Measurements from ENCODE around the gene CNOT2. TPM values are rescaled to one million over a fixed set of nuclear protein-coding genes. Genes with fewer than 3 reads are reported as not detected.

CNOT2 gene
- total and polyA plus RNA-seq, 3 donors from 2014 or later, result 56.1 to 127 (median 99.1) TPM

DNA sequence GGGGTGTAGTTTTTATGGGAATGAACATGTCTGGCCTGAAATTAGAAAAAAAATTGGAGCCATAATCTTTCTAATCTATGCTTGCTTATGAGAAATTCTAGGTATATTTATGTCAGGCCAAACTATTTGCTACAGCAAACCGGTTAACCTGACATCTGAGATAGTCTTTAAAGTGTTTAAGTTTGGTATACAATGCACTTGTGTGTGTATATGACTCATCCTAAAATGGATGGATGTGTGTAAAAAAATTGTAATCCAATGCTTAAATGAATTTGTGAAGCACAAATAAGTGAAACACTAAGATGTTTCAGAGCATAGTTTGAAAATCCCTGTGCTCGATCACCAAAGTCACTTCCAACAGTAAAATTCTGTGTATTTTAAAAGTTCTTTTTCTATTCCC is 6.7 kb downstream of the CNOT2 start:
- Histone ChIP-seq H3K27me3 (no peaks in the 10 kb centered on the region), H3K4me1 (peaks cover 5% of the 10 kb centered on the region), H3K36me3 (ENCODE audit: low read depth, missing control alignments) (no peaks in the 10 kb centered on the region), H3K4me3 (no peak overlapping the region), H3K27ac (no peak overlapping the region), H3K9me3 (no peaks in the 10 kb centered on the region)
- TF ChIP-seq POLR2A (IDR thresholded peaks at IDR 0.05), result no peak
- TF ChIP-seq, protein P1, sequence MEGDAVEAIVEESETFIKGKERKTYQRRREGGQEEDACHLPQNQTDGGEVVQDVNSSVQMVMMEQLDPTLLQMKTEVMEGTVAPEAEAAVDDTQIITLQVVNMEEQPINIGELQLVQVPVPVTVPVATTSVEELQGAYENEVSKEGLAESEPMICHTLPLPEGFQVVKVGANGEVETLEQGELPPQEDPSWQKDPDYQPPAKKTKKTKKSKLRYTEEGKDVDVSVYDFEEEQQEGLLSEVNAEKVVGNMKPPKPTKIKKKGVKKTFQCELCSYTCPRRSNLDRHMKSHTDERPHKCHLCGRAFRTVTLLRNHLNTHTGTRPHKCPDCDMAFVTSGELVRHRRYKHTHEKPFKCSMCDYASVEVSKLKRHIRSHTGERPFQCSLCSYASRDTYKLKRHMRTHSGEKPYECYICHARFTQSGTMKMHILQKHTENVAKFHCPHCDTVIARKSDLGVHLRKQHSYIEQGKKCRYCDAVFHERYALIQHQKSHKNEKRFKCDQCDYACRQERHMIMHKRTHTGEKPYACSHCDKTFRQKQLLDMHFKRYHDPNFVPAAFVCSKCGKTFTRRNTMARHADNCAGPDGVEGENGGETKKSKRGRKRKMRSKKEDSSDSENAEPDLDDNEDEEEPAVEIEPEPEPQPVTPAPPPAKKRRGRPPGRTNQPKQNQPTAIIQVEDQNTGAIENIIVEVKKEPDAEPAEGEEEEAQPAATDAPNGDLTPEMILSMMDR (IDR thresholded peaks at IDR 0.05), result no peak
- DNase-seq, result no peak
- intact Hi-C loops (cut with DNase I; ENCODE audit: low total_unique reads), result no loop called here
- 92% methylated on average over 2 of the region's 2 CpGs for WGBS, 2 donors

DNA sequence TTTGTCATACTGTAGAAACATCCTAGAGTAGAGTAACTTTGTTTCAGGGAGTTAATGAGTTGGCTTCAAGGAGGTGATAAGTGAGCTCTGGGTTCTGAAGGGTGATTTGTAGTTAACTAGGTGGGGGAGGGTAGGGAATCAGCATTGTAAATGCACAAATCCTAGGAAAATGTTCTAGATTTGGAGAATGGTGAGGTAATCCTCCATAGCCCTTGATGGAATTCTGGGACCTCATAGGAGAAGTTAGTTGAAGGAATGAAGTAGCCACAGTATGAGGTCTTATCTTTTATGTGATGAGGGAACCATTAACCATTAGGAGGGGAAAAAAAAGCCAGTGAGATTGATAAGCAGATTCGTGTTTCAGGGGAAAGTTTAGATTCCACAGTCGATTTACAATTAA is 8.0 kb downstream of the CNOT2 start:
- WGBS, 2 donors, result 57 to 62% methylated on average over 2 of the region's 2 CpGs
- no peak for TF ChIP-seq POLR2A (IDR thresholded peaks at IDR 0.05)
- TF ChIP-seq, protein P1 (IDR thresholded peaks at IDR 0.05), result no peak

DNA sequence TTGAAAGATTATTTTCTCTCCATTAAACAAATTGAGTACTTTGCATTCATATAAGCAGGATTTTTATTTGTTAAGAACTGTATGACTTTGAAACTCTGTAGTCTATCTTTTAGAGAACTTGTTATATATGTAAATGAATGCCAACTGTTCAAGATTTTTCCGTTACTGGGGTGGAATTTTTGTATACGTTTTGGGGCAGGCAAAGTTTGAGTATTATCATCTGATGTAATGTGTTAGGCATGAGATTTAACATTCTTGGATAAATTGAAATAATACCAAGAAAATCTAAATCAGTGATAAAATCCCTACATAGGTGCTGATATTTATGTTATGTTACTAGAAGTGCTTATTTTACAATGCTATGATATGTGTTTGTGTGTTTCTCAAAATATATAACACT is 8.4 kb downstream of the CNOT2 start:
- H3K4me1 ChIP-seq, result no peaks in the 10 kb centered on the region
- intact Hi-C loops (cut with DNase I; ENCODE audit: low total_unique reads), result no loop called here
- 68 to 69% methylated on average over 2 of the region's 2 CpGs for WGBS, 2 donors
- no peaks in the 10 kb centered on the region for H3K36me3 ChIP-seq (ENCODE audit: low read depth, missing control alignments)
- no peak overlapping the region for H3K27ac ChIP-seq
- DNase-seq, result no peak
- no peaks in the 10 kb centered on the region for H3K27me3 ChIP-seq
- no peaks in the 10 kb centered on the region for H3K9me3 ChIP-seq
- H3K4me3 ChIP-seq, result no peak overlapping the region
- TF ChIP-seq, protein P1 (IDR thresholded peaks at IDR 0.05), result no peak
- no peak for TF ChIP-seq POLR2A (IDR thresholded peaks at IDR 0.05)

More for the DNA sequence above, 8.0 kb downstream of the CNOT2 start:
- no peak overlapping the region for H3K27ac ChIP-seq
- no peaks in the 10 kb centered on the region for H3K4me1 ChIP-seq
- H3K9me3 ChIP-seq, result no peaks in the 10 kb centered on the region
- no peak overlapping the region for H3K4me3 ChIP-seq
- H3K36me3 ChIP-seq (ENCODE audit: low read depth, missing control alignments), result no peaks in the 10 kb centered on the region
- intact Hi-C loops (cut with DNase I; ENCODE audit: low total_unique reads), result no loop called here
- no peak for DNase-seq
- no peaks in the 10 kb centered on the region for H3K27me3 ChIP-seq

DNA sequence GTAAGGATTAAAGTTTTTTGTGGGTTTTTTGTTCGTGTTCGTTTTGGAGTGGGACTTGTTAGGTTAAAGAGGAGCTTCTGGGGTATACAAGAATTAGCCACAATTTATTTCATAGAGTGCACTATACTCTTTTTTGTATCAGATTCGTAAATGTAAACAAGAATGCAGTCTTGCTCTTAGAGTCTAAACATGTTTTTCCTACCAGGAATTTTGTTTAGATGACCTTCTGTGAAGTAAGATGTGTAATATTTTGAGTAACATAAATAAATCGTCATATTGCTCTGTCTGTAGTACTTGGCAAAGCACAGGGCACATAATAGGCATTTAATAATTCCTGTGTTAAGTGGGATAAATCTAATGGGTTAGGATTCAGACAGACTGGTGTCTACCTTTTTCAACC is 9.6 kb downstream of the CNOT2 start:
- intact Hi-C loops (cut with DNase I; ENCODE audit: low total_unique reads), result no loop called here
- H3K4me3 ChIP-seq, result no peak overlapping the region
- H3K27me3 ChIP-seq, result no peaks in the 10 kb centered on the region
- H3K27ac ChIP-seq, result no peak overlapping the region
- WGBS, 2 donors, result 76 to 79% methylated on average over 4 of the region's 4 CpGs
- TF ChIP-seq, protein P1 (IDR thresholded peaks at IDR 0.05), result no peak
- TF ChIP-seq POLR2A (IDR thresholded peaks at IDR 0.05), result no peak
- no peaks in the 10 kb centered on the region for H3K4me1 ChIP-seq
- DNase-seq, result no peak
- H3K9me3 ChIP-seq, result no peaks in the 10 kb centered on the region
- H3K36me3 ChIP-seq (ENCODE audit: low read depth, missing control alignments), result no peaks in the 10 kb centered on the region

DNA sequence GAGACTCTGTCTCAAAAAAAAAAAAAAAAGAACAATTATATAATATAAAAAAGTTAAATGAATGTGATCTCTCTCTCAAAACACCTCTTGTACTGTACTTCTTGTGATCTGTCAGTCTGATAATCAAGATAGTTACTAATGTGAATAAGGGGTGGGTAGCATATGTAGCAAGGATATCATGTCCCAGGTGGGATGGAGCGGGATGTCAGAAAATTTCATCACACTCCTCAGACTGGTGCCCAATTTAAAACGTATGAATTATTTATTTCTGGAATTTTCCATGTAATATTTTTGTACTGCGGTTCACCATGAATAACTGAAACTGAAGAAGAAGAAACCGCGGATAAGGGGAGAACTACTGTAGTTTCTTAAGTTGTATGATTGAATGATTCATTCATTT is 11.0 kb downstream of the CNOT2 start:
- DNase-seq, result no peak
- no peaks in the 10 kb centered on the region for H3K36me3 ChIP-seq (ENCODE audit: low read depth, missing control alignments)
- no peaks in the 10 kb centered on the region for H3K27me3 ChIP-seq
- H3K4me3 ChIP-seq, result no peak overlapping the region
- H3K27ac ChIP-seq, result no peak overlapping the region
- no peaks in the 10 kb centered on the region for H3K4me1 ChIP-seq
- WGBS, 2 donors, result 90 to 94% methylated on average over 5 of the region's 5 CpGs
- H3K9me3 ChIP-seq, result no peaks in the 10 kb centered on the region
- intact Hi-C loops (cut with DNase I; ENCODE audit: low total_unique reads), result no loop called here
- TF ChIP-seq, protein P1 (IDR thresholded peaks at IDR 0.05), result no peak
- no peak for TF ChIP-seq POLR2A (IDR thresholded peaks at IDR 0.05)
